HG02938 (cell line): ENCODE measurements around the gene ADAM11.

ENCODE experiments used
- ATAC-seq: cut with Tn5 transposase; IDR thresholded peaks from one replicate; pipeline ENCODE4 v1.9.1; 2021; ENCODE audit warnings: mild to moderate bottlenecking, moderate library complexity; ENCODE audit not compliant: unreplicated experiment

ADAM11 gene

GRCh38 chr17:44757045-44757917 is 1.5 kb upstream of the ADAM11 start:
- ATAC-seq, result no peak

GRCh38 chr17:44757918-44758413 is 822 bp upstream of the ADAM11 start:
- ATAC-seq, result no peak

- ATAC-seq, result no peak
These were observed 513 bp downstream of the ADAM11 start for GRCh38 chr17:44759086-44759915.

GRCh38 chr17:44759916-44760243 is 1.1 kb downstream of the ADAM11 start:
- no peak for ATAC-seq

GRCh38 chr17:44760474-44761308 is 1.9 kb downstream of the ADAM11 start:
- ATAC-seq, result no peak

- ATAC-seq, result no peak
These were observed 3.4 kb downstream of the ADAM11 start for GRCh38 chr17:44761932-44762810.

- ATAC-seq, result no peak
These were observed 4.4 kb downstream of the ADAM11 start for GRCh38 chr17:44763170-44763569.

- ATAC-seq, result no peak
These were observed 7.2 kb downstream of the ADAM11 start for GRCh38 chr17:44765965-44766364.

GRCh38 chr17:44766409-44767038 is 7.7 kb downstream of the ADAM11 start:
- ATAC-seq, result no peak

GRCh38 chr17:44767493-44767892 is 8.7 kb downstream of the ADAM11 start:
- ATAC-seq, result no peak

GRCh38 chr17:44768505-44769142 is 9.8 kb downstream of the ADAM11 start:
- ATAC-seq, result no peak

- no peak for ATAC-seq
These were observed 10.4 kb downstream of the ADAM11 start for GRCh38 chr17:44769230-44769629.

- no peak for ATAC-seq
These were observed 10.9 kb downstream of the ADAM11 start for GRCh38 chr17:44769647-44770084.

GRCh38 chr17:44770166-44770925 is 11.6 kb downstream of the ADAM11 start:
- no peak for ATAC-seq

- ATAC-seq, result no peak
These were observed 13.7 kb downstream of the ADAM11 start for GRCh38 chr17:44772308-44773045.

- no peak for ATAC-seq
These were observed 14.4 kb downstream of the ADAM11 start for GRCh38 chr17:44773140-44773539.

GRCh38 chr17:44774271-44775135 is 15.7 kb downstream of the ADAM11 start:
- ATAC-seq, result no peak
